SJCRH30 (cell line): Measurements from ENCODE around the gene SLC48A1. TPM values are rescaled to one million over a fixed set of nuclear protein-coding genes. Genes with fewer than 3 reads are reported as not detected.
A peak's percentile ranks its signal among the peaks of the same experiment; 100 is the strongest.

Source experiments
- DNase-seq, 2 experiments: peaks; one replicate each; pipeline ENCODE4 v3.0.0-alpha.2; 2015 to 2020
- H3K27ac ChIP-seq: fragments of 250-450 bp; sonication (Bioruptor Pico); 2 replicates; pipeline ENCODE4 v1.5.1; 2020; ENCODE audit warnings: mild to moderate bottlenecking, moderate library complexity
- H3K27me3 ChIP-seq: fragments of 250-450 bp; sonication (Bioruptor Pico); 2 replicates; pipeline ENCODE4 v1.5.1; 2020; ENCODE audit warnings: mild to moderate bottlenecking, moderate library complexity
- H3K36me3 ChIP-seq: fragments of 250-450 bp; sonication (Bioruptor Pico); 2 replicates; pipeline ENCODE4 v1.5.1; 2020; ENCODE audit warnings: mild to moderate bottlenecking, moderate library complexity
- H3K4me1 ChIP-seq: fragments of 250-450 bp; sonication (Bioruptor Pico); 2 replicates; pipeline ENCODE4 v1.5.1; 2020; ENCODE audit warnings: mild to moderate bottlenecking, moderate library complexity
- H3K4me3 ChIP-seq: fragments of 250-450 bp; sonication (Bioruptor Pico); 2 replicates; pipeline ENCODE4 v1.5.1; 2020; ENCODE audit warnings: mild to moderate bottlenecking, moderate library complexity
- H3K9me3 ChIP-seq: fragments of 250-450 bp; sonication (Bioruptor Pico); replicated peaks from 2 replicates; pipeline ENCODE4 v1.5.1; 2020; ENCODE audit warnings: mild to moderate bottlenecking, moderate library complexity
- total RNA-seq: library from RNA; depleted of rRNA; stranded (reverse); fragments of >200 nt; shearing (Covaris generic); gene quantifications from 2 replicates; pipeline ENCODE4 v1.2.3, GENCODE V29; 2014

SLC48A1 gene
- total RNA-seq, 1 experiment from 2014 or later, result 1.4 TPM

- H3K36me3 ChIP-seq, result no peaks in the 10 kb centered on the region
- H3K4me1 ChIP-seq, result peaks cover 22% of the 10 kb centered on the region
- H3K4me3 ChIP-seq, result no peak overlapping the region
- peaks cover 6% of the 10 kb centered on the region; the same call in 1 of the 2 replicates for H3K27me3 ChIP-seq
- H3K27ac ChIP-seq, result no peak overlapping the region
- no peaks in the 10 kb centered on the region for H3K9me3 ChIP-seq
- DNase-seq, result no peak
Observed at GRCh38 chr12:47739979-47740378, 33.1 kb upstream of the SLC48A1 start.

- H3K36me3 ChIP-seq, result no peaks in the 10 kb centered on the region
- peaks cover 6% of the 10 kb centered on the region; the same call in 1 of the 2 replicates for H3K27me3 ChIP-seq
- peak overlapping the region; percentile 12 for H3K4me3 ChIP-seq
- no peaks in the 10 kb centered on the region for H3K9me3 ChIP-seq
- no peak overlapping the region for H3K27ac ChIP-seq
- peaks cover 19% of the 10 kb centered on the region for H3K4me1 ChIP-seq
- DNase-seq, result peak; percentile 70 to 75
Observed at GRCh38 chr12:47740606-47741339, 32.3 kb upstream of the SLC48A1 start.

DNA sequence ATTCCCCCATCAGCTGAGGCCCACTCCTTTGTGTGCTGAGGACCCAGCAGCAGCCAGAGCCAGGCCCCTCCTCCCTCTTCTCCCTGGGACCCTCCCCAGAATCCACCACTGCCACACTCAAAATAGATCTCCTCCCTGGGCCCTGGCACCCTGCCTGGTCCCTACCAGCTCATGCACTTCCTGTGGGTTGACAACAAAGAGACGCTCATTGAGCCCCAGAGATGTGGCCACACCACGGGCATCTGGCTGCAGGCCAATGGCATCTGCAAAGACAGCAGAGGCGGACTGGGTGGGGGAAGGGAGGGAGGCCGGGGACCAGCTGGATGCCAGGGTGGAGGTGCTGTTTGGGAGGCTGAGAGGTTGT is 31.7 kb upstream of the SLC48A1 start:
- peak; percentile 88 to 92 for DNase-seq
- Histone ChIP-seq H3K4me3 (no peak overlapping the region), H3K27ac (no peak overlapping the region), H3K9me3 (no peaks in the 10 kb centered on the region), H3K4me1 (peaks cover 19% of the 10 kb centered on the region), H3K36me3 (no peaks in the 10 kb centered on the region), H3K27me3 (peaks cover 9% of the 10 kb centered on the region; the same call in 1 of the 2 replicates)

GRCh38 chr12:47742253-47742825 is 30.7 kb upstream of the SLC48A1 start:
- H3K36me3 ChIP-seq, result no peaks in the 10 kb centered on the region
- H3K4me1 ChIP-seq, result peaks cover 19% of the 10 kb centered on the region
- DNase-seq, result peak; percentile 58 to 74
- peaks cover 10% of the 10 kb centered on the region; the same call in 1 of the 2 replicates for H3K27me3 ChIP-seq
- no peak overlapping the region for H3K27ac ChIP-seq
- H3K4me3 ChIP-seq, result no peak overlapping the region
- H3K9me3 ChIP-seq, result no peaks in the 10 kb centered on the region

DNA sequence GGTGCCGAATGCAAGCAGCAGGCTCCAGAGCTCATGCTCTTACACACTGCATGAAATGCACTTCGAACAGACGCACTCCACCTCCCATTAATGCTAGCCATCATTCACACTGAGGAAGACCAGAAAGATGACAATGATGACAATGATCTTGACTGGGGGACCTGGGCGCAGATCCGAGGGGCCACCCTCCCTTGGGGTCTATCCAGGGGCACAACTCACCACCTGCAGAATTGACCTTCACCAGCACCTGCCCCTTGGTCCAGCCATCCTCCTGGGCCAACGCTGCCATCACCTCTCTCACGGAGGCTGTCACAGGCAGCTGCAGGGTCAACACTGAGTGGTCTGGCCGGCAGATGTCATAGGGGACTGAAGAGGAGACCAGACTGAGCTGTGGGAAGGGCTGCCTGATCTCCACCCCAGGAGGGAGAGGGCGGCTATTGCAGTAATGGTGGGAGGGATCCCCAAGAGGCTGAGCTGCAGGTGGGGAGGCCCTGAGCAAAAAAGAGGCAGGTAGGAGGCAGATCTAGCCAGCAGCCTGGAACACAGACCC is 29.7 kb upstream of the SLC48A1 start:
- H3K9me3 ChIP-seq, result no peaks in the 10 kb centered on the region
- no peak overlapping the region for H3K4me3 ChIP-seq
- H3K4me1 ChIP-seq, result peaks cover 19% of the 10 kb centered on the region
- peaks cover 10% of the 10 kb centered on the region; the same call in 1 of the 2 replicates for H3K27me3 ChIP-seq
- no peaks in the 10 kb centered on the region for H3K36me3 ChIP-seq
- H3K27ac ChIP-seq, result no peak overlapping the region
- DNase-seq, result no peak

- Histone ChIP-seq H3K27ac (no peak overlapping the region), H3K36me3 (no peaks in the 10 kb centered on the region), H3K9me3 (no peaks in the 10 kb centered on the region), H3K4me3 (no peak overlapping the region), H3K4me1 (peaks cover 19% of the 10 kb centered on the region), H3K27me3 (peaks cover 10% of the 10 kb centered on the region; the same call in 1 of the 2 replicates)
- no peak for DNase-seq
Observed at GRCh38 chr12:47744005-47744651, 28.9 kb upstream of the SLC48A1 start.

DNA sequence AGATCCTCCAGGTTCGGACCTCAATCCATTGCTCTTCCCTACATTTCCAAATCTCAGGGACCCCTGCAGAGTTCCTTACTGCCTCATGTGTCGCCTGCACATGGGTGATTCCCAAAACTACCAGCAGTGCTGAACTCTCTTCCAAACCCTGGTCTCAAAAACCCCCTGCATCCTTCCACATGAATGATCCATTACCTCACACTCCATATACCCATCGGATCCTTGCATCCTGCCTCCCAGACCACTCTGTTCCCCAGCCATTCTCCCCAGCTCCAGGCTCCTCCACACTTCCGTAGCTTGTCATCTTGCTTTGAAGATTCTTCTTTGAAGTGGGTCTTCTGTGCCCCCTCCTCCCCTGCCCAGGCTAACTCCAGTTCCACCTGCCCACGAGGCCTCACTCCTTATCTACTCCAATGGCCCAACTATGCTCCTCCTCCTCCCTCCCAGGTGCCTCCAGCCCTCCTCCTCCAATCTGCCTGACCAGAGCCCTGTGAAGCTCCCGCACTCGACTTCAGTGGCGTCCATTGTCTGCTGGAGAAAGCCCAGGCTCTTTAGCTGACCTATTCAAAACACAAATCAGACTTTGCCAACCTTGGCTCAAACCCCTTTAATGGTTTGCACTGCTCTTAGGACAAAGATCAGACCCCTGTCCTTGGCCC is 28.1 kb upstream of the SLC48A1 start:
- no peaks in the 10 kb centered on the region for H3K9me3 ChIP-seq
- H3K27me3 ChIP-seq, result peaks cover 10% of the 10 kb centered on the region; the same call in 1 of the 2 replicates
- no peak for DNase-seq
- H3K4me3 ChIP-seq, result no peak overlapping the region
- no peak overlapping the region for H3K27ac ChIP-seq
- H3K36me3 ChIP-seq, result no peaks in the 10 kb centered on the region
- H3K4me1 ChIP-seq, result peaks cover 19% of the 10 kb centered on the region

DNA sequence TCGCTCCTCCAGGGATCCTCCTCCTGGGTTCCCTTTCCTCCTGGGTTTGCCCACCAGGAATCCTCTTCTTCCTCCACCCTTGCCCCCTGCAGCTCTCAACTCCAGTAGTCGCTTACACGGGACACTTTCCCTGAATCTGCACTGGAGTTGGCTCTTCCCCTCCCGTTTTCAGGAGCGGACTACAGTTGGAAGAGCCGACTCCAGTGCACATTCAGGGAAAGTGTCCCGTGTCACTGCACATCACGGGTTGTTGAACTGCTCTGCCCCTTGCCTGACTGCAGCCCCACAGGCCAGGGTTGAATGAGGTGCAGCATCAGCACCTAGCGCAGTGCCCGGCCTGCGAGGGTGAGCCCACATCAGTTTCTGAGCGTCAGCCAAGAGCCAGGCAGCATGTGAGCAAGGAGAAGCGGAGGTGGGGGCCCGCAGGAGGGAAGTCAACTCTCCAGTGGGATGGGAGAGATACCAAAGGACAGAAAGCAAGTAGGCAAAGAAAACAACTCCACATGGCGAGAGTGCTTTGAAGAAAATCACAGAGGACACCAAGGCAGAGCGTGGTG is 27.5 kb upstream of the SLC48A1 start:
- peaks cover 10% of the 10 kb centered on the region; the same call in 1 of the 2 replicates for H3K27me3 ChIP-seq
- DNase-seq, result no peak

DNA sequence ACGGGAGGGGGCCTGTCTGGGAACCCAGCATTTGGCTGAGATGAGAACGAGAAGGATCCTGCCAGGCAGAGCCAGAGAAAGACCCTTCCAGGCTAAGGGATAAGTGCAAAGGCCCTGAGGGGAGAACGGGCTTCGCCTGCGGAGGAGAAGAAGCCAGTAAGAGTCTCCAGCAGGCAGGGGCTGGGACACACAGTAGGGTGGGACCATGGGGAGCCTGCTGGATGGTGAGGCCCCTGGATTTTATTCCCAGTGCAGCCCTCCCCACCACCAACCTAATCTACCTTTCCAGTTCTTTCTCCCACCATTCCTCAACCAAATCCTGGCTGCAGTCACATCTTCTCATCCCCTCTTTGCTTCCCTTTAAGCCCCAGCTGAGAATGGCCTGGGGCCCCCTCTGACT is 27.0 kb upstream of the SLC48A1 start:
- Histone ChIP-seq H3K27ac (no peak overlapping the region), H3K27me3 (peaks cover 10% of the 10 kb centered on the region; the same call in 1 of the 2 replicates), H3K9me3 (no peaks in the 10 kb centered on the region), H3K36me3 (no peaks in the 10 kb centered on the region), H3K4me3 (no peak overlapping the region), H3K4me1 (peaks cover 10% of the 10 kb centered on the region)
- DNase-seq, result no peak

More for the DNA sequence above, 27.5 kb upstream of the SLC48A1 start:
- no peak overlapping the region for H3K4me3 ChIP-seq
- no peaks in the 10 kb centered on the region for H3K36me3 ChIP-seq
- H3K9me3 ChIP-seq, result no peaks in the 10 kb centered on the region
- no peak overlapping the region for H3K27ac ChIP-seq
- H3K4me1 ChIP-seq, result peaks cover 13% of the 10 kb centered on the region

DNA sequence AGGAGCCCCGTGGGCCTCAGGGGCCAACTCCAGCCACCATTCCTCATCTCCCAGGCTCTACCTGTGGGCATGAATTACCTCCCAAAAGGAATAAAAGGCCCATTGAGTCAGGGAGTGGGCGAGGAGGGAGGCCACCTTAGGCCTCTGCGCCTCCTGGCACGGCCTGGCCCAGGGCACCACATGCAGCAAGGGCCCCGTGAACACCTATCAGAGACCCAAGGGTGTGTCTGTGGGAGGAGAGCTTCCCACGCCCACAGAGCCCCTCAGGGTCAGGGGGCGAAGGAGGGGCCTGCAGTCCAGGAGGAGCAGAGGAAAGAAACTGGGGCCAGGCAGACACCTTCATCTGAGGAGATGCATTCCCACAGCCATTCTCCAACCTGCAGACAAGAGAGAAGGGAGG is 26.5 kb upstream of the SLC48A1 start:
- H3K4me1 ChIP-seq, result peaks cover 10% of the 10 kb centered on the region
- no peaks in the 10 kb centered on the region for H3K9me3 ChIP-seq
- H3K4me3 ChIP-seq, result no peak overlapping the region
- H3K36me3 ChIP-seq, result no peaks in the 10 kb centered on the region
- H3K27me3 ChIP-seq, result peaks cover 13% of the 10 kb centered on the region; the same call in 1 of the 2 replicates
- H3K27ac ChIP-seq, result no peak overlapping the region
- no peak for DNase-seq

DNA sequence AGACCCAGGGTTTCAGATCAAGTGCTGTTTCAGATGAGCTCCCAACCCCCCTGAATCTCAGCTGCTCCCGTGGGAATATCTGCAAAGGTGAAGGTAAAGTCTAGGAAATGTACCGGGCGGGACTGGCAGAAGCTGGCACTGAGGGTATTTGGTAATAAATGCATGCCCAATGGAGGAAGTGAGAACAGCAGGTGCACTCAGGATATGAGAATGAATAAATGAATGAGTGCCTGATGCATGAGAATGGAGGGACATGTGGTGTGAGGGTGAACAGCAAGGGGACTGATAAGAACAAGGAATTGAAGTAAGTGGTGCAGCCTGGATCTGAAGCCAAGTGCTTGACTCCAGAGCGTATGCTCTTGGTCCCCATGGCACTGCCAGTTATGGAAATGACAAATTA is 25.9 kb upstream of the SLC48A1 start:
- H3K4me1 ChIP-seq, result peaks cover 12% of the 10 kb centered on the region
- H3K27me3 ChIP-seq, result peaks cover 14% of the 10 kb centered on the region; the same call in 1 of the 2 replicates
- no peaks in the 10 kb centered on the region for H3K36me3 ChIP-seq
- H3K4me3 ChIP-seq, result no peak overlapping the region
- no peak overlapping the region for H3K27ac ChIP-seq
- H3K9me3 ChIP-seq, result no peaks in the 10 kb centered on the region
- DNase-seq, result no peak

GRCh38 chr12:47747596-47748506 is 25.2 kb upstream of the SLC48A1 start:
- no peaks in the 10 kb centered on the region for H3K36me3 ChIP-seq
- no peak overlapping the region for H3K4me3 ChIP-seq
- peaks cover 14% of the 10 kb centered on the region; the same call in 1 of the 2 replicates for H3K27me3 ChIP-seq
- H3K27ac ChIP-seq, result no peak overlapping the region
- H3K4me1 ChIP-seq, result peaks cover 12% of the 10 kb centered on the region
- DNase-seq, result no peak
- no peaks in the 10 kb centered on the region for H3K9me3 ChIP-seq

- peaks cover 14% of the 10 kb centered on the region; the same call in 1 of the 2 replicates for H3K27me3 ChIP-seq
- H3K9me3 ChIP-seq, result no peaks in the 10 kb centered on the region
- no peak overlapping the region for H3K4me3 ChIP-seq
- peaks cover 16% of the 10 kb centered on the region for H3K4me1 ChIP-seq
- H3K27ac ChIP-seq, result no peak overlapping the region
- DNase-seq, result no peak
- no peaks in the 10 kb centered on the region for H3K36me3 ChIP-seq
Observed at GRCh38 chr12:47748507-47748828, 24.6 kb upstream of the SLC48A1 start.
